ENCODE results near the gene TMPRSS12.

DNA sequence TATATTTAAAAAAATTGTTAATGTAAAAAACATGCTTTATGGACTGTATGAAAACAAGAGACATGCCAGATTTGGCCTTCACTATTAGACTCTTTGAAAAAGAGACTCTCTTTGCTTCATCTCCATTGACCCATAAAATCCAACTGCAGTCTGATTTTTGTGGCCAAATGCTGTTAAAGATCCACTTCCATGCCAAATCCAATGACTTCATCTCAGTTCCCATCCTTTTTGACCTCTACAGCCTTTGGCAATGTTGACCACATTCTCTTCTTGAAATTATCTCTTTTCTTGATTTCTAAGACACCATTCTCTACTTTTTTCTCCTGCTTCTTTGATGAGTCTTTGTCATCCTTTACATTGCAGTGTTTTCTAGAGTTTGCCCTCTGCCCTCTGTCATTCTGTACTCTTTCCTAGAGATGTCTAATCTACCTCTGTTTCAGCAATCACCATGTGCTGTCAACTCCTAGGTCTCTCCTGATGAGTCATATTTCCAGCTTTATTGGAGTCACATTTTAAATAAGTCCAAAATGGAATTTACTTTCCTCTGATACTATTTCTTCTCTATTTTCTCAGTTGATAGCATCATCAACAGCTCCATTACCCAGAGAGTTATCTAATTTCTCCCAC is 2.4 kb downstream of the TMPRSS12 start:
- TF ChIP-seq NFRKB (IDR thresholded peaks at IDR 0.05) (no peak), SP1 (IDR thresholded peaks at IDR 0.05) (no peak), ELF4 (IDR thresholded peaks at IDR 0.05) (no peak), FOXA1 (IDR thresholded peaks at IDR 0.05) (no peak), L3MBTL2 (conservative IDR thresholded peaks at IDR 0.05) (no peak), CTBP1 (IDR thresholded peaks at IDR 0.05; ENCODE audit: borderline replicate concordance) (no peak)

All from HEK293T (cell line).